ENCODE results near the gene USP36.

The USP36 gene

GRCh38 chr17:78794399-78794798 lies 46.2 kb downstream of the USP36 start:
- TF ChIP-seq CTCF (IDR thresholded peaks at IDR 0.05) = no peak
- Histone ChIP-seq H3K27ac (no peak overlapping the region), H3K36me3 (peaks cover 50 to 76% (median 59%) of the 10 kb centered on the region in 3 donors), H3K4me3 (no peak overlapping the region), H3K27me3 (no peaks in the 10 kb centered on the region), H3K9me3 (no peaks in the 10 kb centered on the region), H3K4me1 (peaks cover 0 to 27% (median 13%) of the 10 kb centered on the region in 4 donors)
- DNase-seq = no peak
- intact Hi-C loops (cut with DNase I; ENCODE audit: low total_unique reads) = no loop called here

- Histone ChIP-seq H3K36me3 (peaks cover 46 to 71% (median 55%) of the 10 kb centered on the region in 3 donors), H3K27ac (no peak overlapping the region), H3K4me1 (peaks cover 0 to 30% (median 14%) of the 10 kb centered on the region in 4 donors), H3K4me3 (no peak overlapping the region), H3K27me3 (no peaks in the 10 kb centered on the region), H3K9me3 (no peaks in the 10 kb centered on the region)
- intact Hi-C loops (cut with DNase I; ENCODE audit: low total_unique reads) = no loop called here
- TF ChIP-seq CTCF (IDR thresholded peaks at IDR 0.05) = no peak
- DNase-seq = no peak
Observed at GRCh38 chr17:78793968-78794367, 46.6 kb downstream of the USP36 start.

- no peak for TF ChIP-seq CTCF (IDR thresholded peaks at IDR 0.05)
- intact Hi-C loops (cut with DNase I; ENCODE audit: low total_unique reads) = no loop called here
- no peak overlapping the region for H3K4me3 ChIP-seq
- no peaks in the 10 kb centered on the region for H3K27me3 ChIP-seq
- DNase-seq = no peak
- H3K4me1 ChIP-seq = peaks cover 0 to 30% (median 14%) of the 10 kb centered on the region in 4 donors
- no peak overlapping the region for H3K27ac ChIP-seq
- no peaks in the 10 kb centered on the region for H3K9me3 ChIP-seq
- peaks cover 40 to 69% (median 50%) of the 10 kb centered on the region in 3 donors for H3K36me3 ChIP-seq
Observed at GRCh38 chr17:78793415-78793814, 47.2 kb downstream of the USP36 start.

GRCh38 chr17:78791840-78792709 lies 48.5 kb downstream of the USP36 start:
- peaks cover 29 to 58% (median 36%) of the 10 kb centered on the region in 3 donors for H3K36me3 ChIP-seq
- DNase-seq = no peak
- intact Hi-C loops (cut with DNase I; ENCODE audit: low total_unique reads) = no loop called here
- H3K4me3 ChIP-seq = no peak overlapping the region
- no peak for TF ChIP-seq CTCF (IDR thresholded peaks at IDR 0.05)
- H3K27me3 ChIP-seq = no peaks in the 10 kb centered on the region
- peak overlapping the region in 1 of 2 donors; percentile 49 for H3K27ac ChIP-seq
- H3K4me1 ChIP-seq = peaks cover 0 to 30% (median 14%) of the 10 kb centered on the region in 4 donors
- no peaks in the 10 kb centered on the region for H3K9me3 ChIP-seq

- no peak for TF ChIP-seq CTCF (IDR thresholded peaks at IDR 0.05)
- peaks cover 0 to 30% (median 14%) of the 10 kb centered on the region in 4 donors for H3K4me1 ChIP-seq
- H3K4me3 ChIP-seq = no peak overlapping the region
- peak in 1 of 2 donors; percentile 55 for DNase-seq
- H3K27ac ChIP-seq = peak overlapping the region; percentile 19 to 66
- intact Hi-C loops (cut with DNase I; ENCODE audit: low total_unique reads) = no loop called here
- H3K9me3 ChIP-seq = no peaks in the 10 kb centered on the region
- peaks cover 16 to 43% (median 21%) of the 10 kb centered on the region in 3 donors for H3K36me3 ChIP-seq
- no peaks in the 10 kb centered on the region for H3K27me3 ChIP-seq
Observed at GRCh38 chr17:78790552-78790951, 50.1 kb downstream of the USP36 start.

All from tibial artery (tissue), 4 donors.